LNCAP (cell line): ENCODE data around the gene FHIT.

ENCODE experiments used
- TF ChIP-seq, protein P1 (sequence below): fragments of 450-650 bp; IDR thresholded peaks from 2 replicates; pipeline ENCODE4 v1.5.1; 2017; ENCODE audit warnings: mild to moderate bottlenecking

FHIT gene

DNA sequence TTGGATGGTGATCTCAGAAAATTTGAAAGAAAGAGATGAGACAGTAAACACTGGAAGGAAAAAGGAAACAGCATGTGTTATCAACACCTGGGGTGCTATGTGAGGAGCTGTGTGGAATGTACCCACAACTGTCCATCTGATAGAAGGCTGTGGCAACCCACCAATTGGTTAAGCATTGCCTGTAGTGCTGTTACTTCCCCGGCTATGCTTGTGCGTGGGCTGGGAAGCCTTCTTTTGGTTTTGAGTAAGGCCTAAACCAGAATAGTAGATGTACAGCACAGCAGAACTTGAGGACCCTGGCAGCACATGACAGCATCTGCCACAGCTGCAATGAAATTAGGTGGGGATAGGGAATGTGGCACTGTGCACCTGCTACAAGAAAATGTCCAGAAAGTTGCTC is 184.5 kb downstream of the FHIT start:
- TF ChIP-seq, protein P1, sequence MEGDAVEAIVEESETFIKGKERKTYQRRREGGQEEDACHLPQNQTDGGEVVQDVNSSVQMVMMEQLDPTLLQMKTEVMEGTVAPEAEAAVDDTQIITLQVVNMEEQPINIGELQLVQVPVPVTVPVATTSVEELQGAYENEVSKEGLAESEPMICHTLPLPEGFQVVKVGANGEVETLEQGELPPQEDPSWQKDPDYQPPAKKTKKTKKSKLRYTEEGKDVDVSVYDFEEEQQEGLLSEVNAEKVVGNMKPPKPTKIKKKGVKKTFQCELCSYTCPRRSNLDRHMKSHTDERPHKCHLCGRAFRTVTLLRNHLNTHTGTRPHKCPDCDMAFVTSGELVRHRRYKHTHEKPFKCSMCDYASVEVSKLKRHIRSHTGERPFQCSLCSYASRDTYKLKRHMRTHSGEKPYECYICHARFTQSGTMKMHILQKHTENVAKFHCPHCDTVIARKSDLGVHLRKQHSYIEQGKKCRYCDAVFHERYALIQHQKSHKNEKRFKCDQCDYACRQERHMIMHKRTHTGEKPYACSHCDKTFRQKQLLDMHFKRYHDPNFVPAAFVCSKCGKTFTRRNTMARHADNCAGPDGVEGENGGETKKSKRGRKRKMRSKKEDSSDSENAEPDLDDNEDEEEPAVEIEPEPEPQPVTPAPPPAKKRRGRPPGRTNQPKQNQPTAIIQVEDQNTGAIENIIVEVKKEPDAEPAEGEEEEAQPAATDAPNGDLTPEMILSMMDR = no peak

- TF ChIP-seq, protein P1 = no peak
Measured at GRCh38 chr3:61065451-61066011, 185.7 kb downstream of the FHIT start.

- TF ChIP-seq, protein P1 = no peak
Measured at GRCh38 chr3:61061092-61061723, 190.0 kb downstream of the FHIT start.

- TF ChIP-seq, protein P1 = no peak
Measured at GRCh38 chr3:61060411-61060861, 190.8 kb downstream of the FHIT start.

DNA sequence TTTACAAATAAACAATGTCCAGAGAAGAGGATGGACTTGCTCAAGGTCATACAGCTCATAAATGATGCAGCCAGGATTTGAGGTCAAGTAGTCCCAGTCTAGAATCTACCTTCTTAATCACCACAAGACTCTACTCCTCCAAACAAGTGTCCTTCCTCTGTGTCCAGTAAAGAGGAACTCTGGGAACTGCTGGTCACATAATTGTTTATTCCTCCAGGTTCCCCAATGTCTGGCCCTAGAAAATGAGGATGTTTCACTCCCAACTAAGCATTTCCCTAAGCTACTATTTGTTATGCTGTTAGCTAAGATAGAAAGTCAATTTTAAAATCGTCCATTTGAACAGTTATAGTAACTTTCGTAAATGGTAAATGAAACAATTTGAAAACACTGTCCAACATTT is 192.4 kb downstream of the FHIT start:
- TF ChIP-seq, protein P1 = no peak

DNA sequence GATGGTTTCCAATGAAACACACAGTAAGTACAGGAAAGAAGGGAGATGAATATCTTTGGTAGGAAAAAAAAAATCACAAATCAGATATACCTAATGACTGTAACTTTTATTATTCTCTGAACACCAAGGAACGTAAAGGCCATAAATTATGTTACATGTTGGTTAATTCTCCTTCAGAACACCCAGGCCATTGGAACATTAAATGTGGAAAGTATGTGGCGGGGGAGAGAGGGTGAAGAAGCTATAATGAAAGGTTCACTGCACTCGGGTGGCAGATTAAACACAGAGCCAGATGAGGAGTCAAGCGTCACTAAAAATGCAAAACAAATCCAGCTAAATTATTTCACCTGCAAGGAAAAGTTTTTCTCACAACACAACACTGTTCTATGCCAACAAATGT is 193.8 kb downstream of the FHIT start:
- TF ChIP-seq, protein P1 = no peak

DNA sequence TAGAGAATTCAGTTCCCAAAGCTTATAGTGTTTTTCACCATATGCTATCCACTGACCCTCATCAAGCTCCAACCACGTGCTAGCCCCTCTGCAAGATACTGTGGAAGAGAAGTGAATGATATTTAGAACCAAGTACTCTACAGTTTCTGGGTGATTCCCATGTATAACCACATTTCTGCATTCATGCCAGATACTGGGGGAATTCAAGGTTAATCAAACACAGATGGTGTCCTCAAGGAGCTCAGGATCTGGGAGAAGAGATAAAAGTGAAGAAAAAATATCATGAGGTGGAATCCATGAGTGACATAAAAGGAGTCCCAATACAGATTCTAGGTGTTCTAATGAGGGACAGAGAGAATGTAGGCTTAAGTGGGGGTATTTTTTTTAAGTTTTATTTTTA is 195.8 kb downstream of the FHIT start:
- TF ChIP-seq, protein P1 = no peak
